ENCODE measurements around the gene AKAP11.
"Not testable (repeated sequence)": the region's sequence is repeated elsewhere in the genome, so short reads cannot be mapped to it uniquely, and the experiment has no call there.

The AKAP11 gene

GRCh38 chr13:42272115-42272803, at the start of gene AKAP11:
TSS of gene AKAP11 (plus strand) at chr13:42272152. CDS start at chr13:42286349, 14,197 bp downstream.
- peak; percentile 50 for DNase-seq

- DNase-seq, result no peak
These were observed 48.3 kb upstream of the AKAP11 start for GRCh38 chr13:42223681-42224080.

GRCh38 chr13:42225051-42225450, 46.9 kb upstream of the AKAP11 start:
- DNase-seq, result no peak

GRCh38 chr13:42226759-42227158, 45.2 kb upstream of the AKAP11 start:
- DNase-seq, result not testable (repeated sequence)

- no peak for DNase-seq
These were observed 43.4 kb upstream of the AKAP11 start for GRCh38 chr13:42228527-42228926.

- DNase-seq, result no peak
These were observed 42.7 kb upstream of the AKAP11 start for GRCh38 chr13:42229287-42229686.

- DNase-seq, result no peak
These were observed 39.3 kb upstream of the AKAP11 start for GRCh38 chr13:42232671-42233070.

GRCh38 chr13:42233726-42234125, 38.2 kb upstream of the AKAP11 start:
- DNase-seq, result no peak

GRCh38 chr13:42239161-42239560, 32.8 kb upstream of the AKAP11 start:
- DNase-seq, result no peak

GRCh38 chr13:42239644-42240043, 32.3 kb upstream of the AKAP11 start:
- no peak for DNase-seq

- DNase-seq, result no peak
These were observed 25.4 kb upstream of the AKAP11 start for GRCh38 chr13:42246541-42246940.

- no peak for DNase-seq
These were observed 24.1 kb upstream of the AKAP11 start for GRCh38 chr13:42247883-42248282.

- DNase-seq, result no peak
These were observed 16.1 kb upstream of the AKAP11 start for GRCh38 chr13:42255886-42256285.

- no peak for DNase-seq
These were observed 13.2 kb upstream of the AKAP11 start for GRCh38 chr13:42258747-42259146.

GRCh38 chr13:42259515-42259914, 12.4 kb upstream of the AKAP11 start:
- no peak for DNase-seq

- DNase-seq, result no peak
These were observed 10.9 kb upstream of the AKAP11 start for GRCh38 chr13:42260903-42261654.

GRCh38 chr13:42266473-42266872, 5.5 kb upstream of the AKAP11 start:
- DNase-seq, result no peak

GRCh38 chr13:42270160-42270856, 1.6 kb upstream of the AKAP11 start:
- no peak for DNase-seq

- no peak for DNase-seq
These were observed 1.1 kb upstream of the AKAP11 start for GRCh38 chr13:42270857-42271215.

- DNase-seq, result peak; percentile 97
These were observed 426 bp upstream of the AKAP11 start for GRCh38 chr13:42271337-42272114.

GRCh38 chr13:42272804-42273175, 838 bp downstream of the AKAP11 start:
- DNase-seq, result peak; percentile 5

- DNase-seq, result no peak
These were observed 2.6 kb downstream of the AKAP11 start for GRCh38 chr13:42274386-42275097.

GRCh38 chr13:42275098-42275471, 3.1 kb downstream of the AKAP11 start:
- DNase-seq, result peak; percentile 91

All from suppressor macrophage treated with lipopolysaccharide for 4 hours (primary cell).